Measurements from ENCODE around the gene MAML3.

The MAML3 gene

DNA sequence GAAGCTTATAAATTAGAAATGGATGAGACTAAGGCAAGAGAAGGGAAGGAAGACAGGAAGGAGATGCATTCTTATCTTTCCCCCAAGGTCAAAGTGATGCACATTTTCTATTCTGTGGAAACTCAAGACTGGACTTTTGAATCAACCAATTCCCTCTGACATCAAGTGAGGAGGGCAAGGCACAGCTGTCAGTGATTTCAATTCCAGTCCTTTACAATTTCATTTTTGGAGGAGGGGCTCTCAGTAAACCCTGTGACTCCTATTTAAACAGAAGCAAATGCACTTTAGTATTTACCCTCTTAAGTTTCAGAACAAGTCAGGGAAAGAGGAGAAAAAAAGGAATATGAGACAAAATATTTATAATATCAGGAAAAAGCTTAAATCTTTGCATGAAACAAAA is 354.4 kb downstream of the MAML3 start:
- DNase-seq = no peak

DNA sequence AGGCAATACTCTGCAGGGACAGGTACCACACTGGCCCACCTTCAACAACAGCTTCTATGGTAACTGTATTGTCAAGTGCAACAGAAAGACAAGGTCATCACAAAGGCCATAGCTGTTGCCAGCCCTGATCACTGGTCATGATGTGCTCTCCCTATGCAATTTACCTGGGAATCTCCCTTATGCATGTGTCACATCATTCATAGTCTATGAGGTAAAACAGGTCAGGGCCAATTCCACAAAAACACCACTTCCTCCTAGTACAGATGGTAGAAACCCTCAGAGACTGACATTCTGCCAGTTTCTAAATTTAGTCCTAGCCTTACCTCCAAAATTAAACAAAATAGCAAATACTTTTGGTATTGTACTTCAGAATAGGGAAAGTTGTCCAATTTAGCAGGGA is 355.5 kb downstream of the MAML3 start:
- no peak for DNase-seq

DNA sequence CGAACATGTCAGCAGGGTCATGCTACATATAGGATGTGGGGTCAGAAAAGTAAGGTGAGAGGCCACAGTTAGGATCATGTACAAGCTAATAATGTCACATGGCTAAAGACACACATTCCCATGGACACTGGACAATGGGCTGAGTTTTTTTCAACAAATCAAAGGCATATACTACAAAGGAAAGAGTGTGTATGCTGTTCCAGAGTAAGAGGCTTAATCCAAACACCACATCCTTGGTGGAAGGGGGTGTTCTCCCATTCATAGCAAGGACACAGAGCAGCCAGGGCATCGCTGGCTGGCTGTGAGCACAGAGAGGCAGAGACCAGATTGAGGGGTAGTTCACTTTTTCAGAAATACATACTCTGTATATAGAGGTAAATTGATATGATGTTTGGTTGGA is 356.7 kb downstream of the MAML3 start:
- no peak for DNase-seq

DNA sequence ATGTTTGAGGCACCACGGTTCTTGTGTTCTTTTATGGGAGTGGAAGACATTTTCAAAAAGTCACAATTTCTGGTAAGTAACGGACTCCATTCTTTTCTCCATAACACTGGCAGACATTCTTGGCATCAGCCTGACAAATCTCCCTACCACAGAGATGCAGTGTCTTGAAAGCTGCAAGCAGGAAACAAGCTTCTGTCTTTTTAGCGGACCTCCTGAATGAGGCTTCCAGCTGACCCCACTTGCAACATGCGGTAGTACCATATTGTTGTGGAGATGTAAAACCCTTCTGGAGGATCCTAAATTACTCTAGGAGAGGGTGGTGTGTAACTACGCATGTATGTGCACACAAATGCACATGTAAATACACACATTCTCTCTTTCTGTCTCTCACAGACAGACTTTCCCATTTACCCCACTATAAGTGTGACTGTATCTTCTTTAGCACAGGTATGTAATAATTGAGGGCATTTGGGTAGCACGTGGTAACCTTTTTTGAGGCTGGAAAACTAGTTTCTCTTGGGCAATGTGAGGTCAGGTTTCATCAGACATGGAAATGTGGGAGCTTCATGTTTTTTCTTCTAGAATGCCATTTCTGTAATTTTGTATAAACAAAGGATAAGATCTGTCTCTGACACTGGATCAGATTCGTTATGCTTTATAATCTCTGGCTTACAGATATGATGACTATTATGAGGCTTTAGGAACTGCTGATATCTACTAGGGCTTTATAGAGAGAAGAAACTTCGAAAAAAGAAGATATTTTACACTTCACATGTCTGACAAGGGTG is 358.3 kb downstream of the MAML3 start:
- no peak for DNase-seq

DNA sequence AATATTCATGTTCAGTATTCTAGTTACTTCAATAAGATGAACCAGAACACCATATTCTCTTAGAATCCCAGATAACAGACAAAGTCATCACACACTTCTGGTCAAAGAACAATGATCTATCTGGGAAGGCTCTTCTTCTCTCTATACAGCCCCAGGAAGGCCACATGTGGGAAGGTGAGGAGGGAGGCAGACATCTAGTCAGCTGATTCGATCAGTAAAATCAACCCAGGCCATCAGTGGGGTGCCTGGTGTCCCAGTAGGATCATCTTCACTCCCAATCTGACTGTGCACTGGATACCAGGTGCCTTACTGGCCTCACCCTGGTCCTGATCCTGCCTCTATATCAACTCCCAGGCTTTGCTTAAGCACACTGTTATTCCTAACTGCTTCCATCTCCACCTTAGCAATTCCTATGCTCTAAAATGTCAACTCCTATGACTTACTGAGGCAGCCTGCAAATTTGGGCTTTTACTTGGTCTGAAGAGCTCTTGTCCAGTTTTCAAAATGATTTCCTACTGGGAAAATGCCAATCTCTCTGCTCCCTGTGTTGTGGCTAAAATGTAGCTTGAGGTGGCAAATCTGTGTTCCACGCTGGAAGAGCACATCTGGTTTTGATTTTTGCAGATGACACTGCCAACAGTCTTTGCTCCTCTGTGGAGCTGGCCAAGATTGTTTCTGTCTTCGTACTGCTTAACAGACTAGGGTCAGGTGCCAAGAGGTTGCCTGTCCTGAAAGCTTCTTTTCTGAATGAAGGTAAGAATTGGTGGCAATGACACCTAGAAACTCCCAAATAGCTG is 359.6 kb downstream of the MAML3 start:
- no peak for DNase-seq

DNA sequence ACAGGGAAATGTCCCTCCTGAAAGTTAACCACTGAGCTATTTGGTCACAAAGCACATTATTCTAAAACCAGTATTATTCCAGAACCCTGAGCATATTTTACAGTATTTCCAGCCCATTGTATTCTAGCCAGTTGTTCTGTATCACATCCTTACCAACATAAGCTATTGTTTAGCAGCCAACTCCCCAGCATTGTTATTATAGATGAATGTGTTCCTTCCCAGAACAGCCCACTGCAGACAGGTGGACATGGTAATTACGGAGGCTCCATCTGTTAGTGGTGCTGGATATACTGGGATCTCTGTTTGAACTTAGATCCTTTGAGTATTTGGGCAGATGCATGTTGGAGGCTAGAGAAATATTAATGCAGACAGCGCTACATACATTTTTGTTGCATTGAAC is 362.3 kb downstream of the MAML3 start:
- no peak for DNase-seq

DNA sequence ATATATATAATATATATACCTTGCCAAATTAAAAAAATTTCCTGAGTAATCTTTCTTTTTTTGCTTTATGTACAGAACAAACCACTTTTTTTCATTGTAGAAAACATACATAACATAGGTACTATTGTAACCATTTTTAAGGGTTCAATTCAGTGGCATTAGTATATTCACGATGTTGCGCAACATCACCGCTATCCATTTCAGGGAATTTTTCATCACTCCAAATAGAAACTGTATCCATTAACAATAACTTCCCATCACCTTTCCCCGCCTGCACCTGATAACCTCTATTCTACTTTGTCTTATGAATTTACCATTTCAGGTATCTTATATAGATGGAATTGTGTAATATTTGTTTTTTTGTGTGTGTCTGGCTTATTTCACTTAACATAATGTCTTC is 363.7 kb downstream of the MAML3 start:
- no peak for DNase-seq

DNA sequence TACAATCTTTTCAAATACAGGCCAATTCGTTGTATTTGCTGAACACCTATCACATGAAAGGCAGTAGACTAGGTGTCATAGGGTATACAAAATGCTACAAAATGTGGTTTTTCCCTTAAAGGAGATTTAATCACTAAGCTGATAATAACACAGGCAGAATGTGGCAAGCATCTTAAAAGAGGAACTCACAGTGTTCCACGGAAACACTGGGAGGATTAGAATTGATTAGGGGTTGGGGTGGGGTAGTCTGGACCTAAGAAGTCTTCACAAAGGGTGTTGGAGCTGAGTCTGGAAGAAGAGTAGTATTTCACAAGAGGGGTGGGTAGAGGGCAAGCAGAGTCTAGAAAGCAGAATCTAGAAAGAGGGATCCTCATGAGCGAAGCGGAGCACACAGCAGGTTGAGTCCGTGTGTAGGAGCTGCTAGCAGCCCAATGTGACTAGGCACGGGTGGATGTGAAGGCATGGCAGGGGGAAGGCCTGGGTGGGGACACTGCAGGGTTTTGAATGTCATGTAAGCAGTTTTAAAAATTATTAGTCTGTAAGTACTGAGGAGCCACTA is 364.8 kb downstream of the MAML3 start:
- DNase-seq = no peak

DNA sequence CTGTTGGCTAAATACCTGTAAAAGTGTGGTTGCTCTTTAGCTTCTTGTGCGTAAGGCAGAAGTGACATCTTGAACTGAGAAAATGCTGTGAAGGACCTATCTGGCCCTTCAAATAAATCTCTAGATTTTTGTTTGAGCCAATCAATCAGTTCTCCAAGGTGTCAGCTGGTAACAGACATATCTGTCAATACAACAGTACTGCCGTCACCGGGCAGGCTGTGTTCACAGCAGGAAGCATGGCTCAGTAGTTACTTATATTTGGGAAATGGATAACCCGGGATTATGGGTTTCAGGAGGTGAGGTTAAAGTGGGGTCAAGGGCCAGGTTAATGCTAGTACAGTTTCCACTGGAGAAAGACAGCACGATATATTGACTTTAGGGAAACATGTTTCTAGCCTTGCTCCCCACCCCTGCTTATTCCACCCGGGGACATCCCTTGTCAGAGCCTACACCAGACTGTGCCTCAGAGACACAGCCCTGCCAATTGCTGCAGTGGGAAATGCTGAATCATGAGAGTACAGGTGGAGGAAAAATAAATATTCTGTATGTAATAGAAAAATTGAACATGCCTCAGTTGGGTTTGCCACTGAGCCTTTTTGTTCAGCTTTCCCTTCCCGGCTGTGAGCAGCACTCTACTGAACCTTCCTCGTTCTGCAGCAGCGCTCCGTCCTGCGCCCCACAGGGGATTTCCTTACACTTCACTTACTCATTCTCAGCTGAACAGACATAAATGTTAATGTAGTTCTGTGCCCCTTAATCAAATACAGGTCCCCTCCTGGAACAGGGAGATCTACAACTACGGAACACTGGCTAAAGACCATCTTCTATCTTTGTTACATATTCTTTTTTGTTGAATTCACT is 367.3 kb downstream of the MAML3 start:
- DNase-seq = no peak

DNA sequence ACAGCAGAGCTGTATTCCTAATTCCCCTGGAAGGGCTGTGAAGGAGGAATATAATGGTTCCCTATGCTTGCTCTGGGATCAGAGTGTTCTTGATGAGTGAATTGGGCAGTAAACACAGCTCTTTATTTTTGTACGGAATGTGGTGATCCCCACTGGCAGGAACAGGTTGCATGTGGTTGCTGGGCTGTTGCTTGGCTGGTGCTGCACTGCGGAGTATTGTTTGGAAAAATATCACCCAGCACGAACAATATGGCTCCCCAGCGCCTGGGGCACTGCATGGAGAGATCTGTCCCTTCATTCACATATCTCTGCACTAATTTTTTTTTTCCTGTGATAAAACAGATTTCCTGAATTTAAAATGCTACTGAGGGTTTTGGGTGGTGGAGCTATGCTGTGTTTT is 368.6 kb downstream of the MAML3 start:
- DNase-seq = no peak

DNA sequence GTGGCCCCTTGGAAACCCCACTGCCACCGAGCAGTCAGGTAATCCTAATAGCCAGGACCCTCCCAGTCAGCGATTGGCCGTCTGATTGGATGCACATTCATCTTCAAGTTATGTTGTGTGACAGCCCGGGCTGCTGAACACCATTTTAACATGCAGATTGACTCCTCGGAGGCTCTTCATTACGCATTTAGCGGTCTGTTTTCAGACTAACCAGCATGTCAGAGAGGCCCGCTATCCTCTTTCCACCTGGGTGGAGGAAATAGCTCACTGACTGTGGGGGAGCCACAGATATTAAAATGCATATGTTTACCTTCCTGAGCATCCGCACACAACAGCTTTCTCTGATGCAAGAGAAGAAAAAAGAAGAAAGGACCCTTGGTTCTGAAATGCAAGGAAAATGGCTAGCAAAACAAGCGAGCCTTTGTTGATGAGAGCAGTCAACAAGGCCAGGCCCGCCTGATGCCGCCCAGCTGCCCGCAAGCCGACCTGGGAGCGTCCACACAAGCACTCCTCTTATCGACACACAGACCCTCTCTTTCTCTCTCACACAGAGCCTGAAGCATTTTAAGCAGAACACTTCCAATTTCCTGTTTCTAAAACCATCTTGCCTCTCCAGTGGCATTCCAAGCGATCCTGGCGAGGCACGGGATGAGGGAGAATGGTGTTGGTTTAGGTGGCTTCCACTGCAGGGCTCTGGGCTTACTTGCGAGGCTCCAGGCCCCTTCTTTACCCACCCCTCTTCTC is 370.1 kb downstream of the MAML3 start:
- DNase-seq = no peak

DNA sequence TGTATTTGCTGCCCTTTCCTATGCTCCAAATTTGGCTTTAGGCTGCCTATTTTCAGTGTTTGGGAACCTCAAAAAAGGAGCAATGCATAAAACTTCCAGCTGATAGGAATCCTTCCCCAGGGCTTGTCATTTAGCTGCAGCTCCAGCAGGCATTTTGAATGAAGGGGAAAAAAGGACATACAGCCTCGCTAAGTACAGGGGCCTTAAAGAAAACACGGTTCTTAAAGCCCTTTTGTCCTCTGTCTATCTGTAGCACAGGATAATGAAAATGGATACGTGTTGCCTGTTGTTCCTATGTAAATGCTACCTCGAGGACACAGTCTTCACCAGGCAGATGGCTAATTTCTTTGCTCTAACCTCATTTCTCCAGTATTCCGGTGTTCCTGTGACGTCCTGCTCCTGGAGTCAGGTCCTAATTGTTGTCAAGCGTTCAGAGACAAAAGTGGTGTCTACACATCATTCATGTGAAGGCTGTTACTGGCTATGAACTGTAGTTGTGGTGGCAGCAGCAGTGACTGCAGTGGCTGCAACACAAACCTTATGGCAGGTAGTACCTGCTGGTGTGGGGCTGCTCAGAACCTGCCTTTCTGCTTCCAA is 371.0 kb downstream of the MAML3 start:
- no peak for DNase-seq

DNA sequence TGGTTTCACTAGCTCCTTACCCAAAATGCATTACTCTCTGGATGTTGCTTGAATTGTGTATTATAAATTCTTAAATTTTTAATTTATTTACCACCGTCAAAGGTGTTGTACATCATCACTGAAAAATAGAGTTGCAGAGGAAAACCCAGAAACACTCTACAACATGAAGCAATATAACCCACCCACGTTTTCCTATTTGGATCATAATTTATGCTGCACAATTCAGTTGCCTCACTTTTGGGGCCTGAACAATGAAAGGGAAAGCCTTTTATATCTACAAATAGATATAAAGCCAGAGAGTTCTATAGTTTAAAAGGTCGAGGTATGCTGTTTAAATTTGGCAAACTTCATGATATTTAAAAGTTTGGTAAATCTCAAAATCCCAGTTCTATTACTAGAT is 372.9 kb downstream of the MAML3 start:
- no peak for DNase-seq

DNA sequence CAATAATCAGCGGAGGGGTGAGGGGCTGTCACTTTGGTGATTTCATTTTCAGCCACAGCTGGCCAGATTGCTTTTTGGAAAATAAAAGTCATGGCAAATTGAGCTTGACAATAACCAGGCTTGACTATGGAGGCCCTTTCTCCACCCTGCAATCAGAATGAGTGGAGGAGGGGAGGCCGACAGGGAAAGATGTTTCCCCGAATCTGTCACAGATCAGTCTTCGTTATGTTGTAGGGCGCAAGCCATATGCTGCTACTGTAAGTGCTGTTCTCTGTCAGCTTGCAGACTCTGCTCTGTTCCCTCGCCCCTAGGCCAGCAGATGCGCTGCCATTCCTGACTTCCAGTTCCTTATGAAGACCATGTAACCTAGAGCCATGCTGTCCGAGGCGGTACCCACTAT is 374.3 kb downstream of the MAML3 start:
- DNase-seq = no peak

DNA sequence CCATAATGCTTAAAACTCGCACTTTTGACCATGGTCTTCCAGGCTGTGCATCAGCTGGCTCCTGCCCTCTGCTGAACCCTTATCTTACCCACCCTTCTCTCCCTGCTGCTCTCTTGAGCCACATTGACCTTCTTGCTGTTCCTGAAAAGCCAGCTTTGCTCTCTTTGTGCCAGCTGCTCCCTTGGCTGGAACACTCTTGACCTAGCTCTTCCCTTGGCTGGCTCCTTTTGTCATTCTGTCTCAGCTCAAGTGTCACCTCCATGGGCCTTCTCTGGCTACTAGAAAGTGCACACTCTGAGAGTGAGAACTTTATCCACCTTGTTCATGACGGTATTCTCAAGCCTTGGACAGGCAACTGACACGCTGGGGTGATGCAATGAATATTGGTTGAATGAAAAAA is 376.2 kb downstream of the MAML3 start:
- no peak for DNase-seq

DNA sequence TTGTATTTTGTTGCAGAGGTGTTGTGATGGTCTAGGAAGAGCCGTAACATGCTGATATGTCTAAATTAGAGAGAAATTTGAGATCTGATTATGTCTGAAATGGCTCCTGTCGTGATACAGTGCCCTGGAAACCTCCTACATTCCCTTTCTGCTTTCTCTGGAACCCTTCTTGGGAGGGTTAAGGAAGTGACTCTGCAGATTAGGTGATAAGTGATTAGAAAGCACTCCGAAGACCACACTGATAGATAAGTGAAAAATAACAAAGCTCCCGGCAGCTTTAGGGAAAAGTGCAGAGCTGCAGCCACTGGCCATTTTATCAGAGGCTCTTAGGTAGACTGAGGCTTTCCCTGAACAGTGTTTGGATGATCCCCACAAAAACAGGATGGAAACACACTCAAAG is 377.7 kb downstream of the MAML3 start:
- no peak for DNase-seq

DNA sequence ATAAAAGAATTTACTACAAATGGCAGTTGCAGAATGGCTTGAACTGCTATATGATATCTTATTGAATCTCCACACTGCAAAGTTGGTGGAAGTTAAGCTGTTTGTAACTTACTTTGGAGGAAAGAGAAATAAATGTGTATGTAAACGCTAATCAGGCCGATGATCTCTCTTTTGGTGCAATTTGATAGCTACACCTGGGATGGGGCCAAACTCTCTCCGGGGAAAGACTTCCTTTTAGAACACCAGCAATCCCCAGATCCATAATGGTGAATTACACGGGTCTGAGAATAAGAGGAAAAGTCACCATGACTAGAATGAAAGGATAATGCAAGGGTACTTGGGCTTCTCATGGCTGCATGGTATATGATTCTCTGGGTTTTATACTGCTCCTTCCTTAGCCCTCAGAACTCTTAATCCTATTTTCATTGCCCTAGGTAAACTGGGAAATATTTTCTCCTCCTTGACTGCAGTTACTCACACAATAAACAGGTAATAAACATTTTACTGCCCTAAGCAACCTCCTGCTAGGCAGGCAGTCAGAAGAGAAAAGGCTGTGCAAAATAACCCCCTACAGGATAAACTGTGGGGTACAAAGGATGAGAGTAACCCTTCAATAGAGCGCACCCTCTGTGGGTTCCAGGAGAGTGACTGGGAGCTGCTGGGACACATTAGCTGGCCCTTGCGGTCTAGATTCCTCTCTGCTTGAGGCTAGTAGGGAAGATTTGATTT is 379.1 kb downstream of the MAML3 start:
- DNase-seq = no peak

DNA sequence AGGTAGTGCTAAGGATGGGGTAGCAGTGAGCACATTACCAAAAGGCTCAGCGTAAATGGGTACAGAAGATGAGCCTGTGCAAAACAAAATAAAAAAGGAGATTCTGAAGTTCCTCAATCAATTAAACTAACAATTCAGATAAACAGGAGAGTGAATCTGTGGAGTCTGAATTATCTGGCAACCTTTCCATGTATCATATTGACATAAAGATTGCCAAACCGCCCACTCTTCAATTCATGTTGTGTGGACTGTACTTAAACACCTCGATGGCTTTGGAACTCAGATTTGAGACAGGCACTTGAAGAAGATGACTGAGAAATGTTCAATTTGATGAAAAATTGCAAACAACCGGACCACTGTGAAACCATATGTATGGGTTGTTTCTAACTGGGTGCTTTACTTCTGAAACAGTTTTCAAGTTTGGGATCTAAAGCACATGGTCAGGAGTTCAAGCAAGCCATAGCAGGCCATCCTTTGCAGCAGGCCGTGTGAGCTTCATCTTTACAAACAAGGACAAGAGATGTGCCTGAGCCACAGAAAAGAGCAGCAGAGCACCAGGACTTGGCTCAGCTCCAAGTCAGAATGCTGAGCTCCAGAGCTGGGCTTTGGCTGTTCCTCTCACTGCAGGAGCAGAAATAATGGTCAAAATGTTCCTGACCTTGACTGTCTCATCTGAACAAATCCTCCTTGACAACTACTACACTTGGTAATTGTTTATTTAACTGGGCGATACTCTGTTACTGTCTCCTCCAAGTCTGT is 380.2 kb downstream of the MAML3 start:
- no peak for DNase-seq

DNA sequence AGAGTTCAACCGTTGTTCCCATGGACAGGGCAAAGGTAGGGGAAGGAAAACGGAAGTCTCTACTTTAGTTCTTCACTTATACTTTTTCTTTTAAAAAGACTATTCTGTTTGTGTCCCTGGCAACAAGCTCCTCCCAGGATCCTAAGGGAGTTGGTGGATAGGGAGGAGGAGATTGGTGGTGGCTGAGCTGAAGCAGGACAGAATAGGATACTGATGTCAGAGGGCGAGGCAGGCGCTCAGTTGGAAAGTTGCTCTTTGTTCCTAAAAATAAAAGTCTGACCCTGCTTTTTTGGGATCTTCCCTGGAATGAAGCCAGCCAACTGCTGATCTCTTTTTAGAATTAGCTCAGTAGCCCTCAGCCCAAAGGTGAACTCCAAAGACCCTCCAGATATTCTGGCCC is 383.6 kb downstream of the MAML3 start:
- DNase-seq = no peak

DNA sequence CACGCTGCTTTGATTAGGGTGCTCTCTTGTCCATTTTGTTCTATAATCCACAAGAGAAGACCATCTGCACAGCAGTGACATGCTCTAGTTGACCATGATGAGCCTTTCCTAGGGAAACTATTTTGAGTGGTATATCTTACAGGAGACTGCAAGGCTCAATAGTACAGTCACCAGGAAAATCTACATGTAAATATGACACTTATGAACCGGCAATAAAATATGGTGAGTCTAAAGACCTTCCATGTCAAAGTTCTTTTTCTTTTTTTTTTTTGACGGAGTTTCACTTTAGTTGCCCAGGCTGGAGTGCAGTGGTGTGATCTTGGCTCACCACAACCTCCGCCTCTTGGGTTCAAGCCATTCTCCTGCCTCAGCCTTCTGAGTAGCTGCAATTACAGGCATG is 384.6 kb downstream of the MAML3 start:
- DNase-seq = no peak

DNA sequence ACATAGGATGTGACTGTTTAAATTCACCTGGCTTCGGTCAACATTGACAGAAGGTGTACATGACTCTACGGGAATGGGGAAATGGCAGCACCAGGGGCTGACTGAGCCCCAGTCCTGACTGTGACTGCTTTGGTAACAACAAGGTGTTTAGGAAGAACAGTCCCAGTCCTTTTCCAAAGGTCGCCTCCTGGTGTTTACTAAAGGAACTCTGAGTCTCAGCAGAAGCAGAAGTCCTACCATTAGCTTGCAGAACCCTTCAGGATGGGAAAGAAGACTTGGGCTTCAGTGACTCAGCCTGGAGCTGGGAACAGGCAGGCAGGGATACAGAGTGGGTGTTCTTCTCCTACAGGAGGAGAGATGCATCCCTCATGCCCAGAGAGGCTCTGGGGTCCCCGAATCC is 385.1 kb downstream of the MAML3 start:
- no peak for DNase-seq

All from CD4-positive, alpha-beta T cell treated with Interleukin-1 beta for 1 hour (primary cell).